Forelimb muscle (tissue), 1 donor: ENCODE measurements around the gene OR7G3. TPM values are rescaled to one million over a fixed set of nuclear protein-coding genes. Genes with fewer than 3 reads are reported as not detected.
A peak's percentile ranks its signal among the peaks of the same experiment; 100 is the strongest.

Experiments used
- DNase-seq: peaks from one replicate; pipeline ENCODE4 v3.0.0-alpha.2; 2013; ENCODE audit warnings: low read depth
- polyA plus RNA-seq: library from polyadenylated mRNA; unstranded; fragments of 120-200 nt; gene quantifications from one replicate; pipeline ENCODE4 v1.2.1, GENCODE V29; 2013; ENCODE audit not compliant: insufficient read length

OR7G3 gene
- not detected for polyA plus RNA-seq

DNA sequence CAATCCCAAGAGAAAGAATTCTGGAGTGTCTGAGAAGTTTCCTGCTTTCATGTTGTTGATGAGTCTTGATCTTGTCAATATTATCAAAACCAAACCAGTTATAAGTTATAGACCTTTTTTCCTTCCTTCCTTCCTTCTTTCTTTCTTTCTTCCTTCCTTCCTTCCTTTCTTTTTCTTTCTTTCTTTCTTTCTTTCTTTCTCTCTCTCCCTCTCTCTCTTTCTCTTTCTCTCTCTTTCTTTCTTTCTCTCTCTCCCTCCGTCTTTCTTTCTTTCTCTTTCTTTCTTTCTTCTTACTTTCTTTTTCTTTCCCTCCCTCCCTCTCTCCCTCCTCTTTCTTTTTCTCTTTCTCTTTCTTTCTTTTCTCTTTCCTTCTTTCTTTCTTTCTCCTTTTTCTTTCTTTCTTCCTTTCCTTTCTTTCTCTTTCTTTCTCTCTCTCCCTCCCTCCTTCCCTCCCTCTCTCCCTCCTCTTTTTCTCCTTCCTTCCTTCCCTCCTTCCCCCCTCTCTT is at the start of gene OR7G3:
OR7G3 (minus strand) TSS at position 51 of the 506 bp plus-strand sequence; CDS start at position 51, 0 bp downstream.
- no peak for DNase-seq

DNA sequence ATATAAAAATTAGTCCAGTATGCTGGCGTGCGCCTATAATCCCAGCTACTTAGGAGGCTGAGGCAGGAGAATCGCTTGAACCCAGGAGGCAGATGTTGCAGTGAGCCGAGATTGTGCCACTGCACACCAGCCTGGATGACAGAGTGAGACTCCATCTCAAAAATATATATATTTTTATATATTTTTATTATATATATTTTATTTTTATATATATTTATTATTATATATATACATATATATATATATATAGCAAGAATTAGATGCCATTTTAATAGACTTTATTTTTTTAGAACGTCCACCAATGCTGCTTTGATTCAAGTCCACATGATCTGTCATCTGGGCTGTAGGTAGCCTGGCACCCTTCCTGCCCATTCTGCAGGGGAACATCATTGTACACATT is 48.6 kb upstream of the OR7G3 start:
- no peak for DNase-seq

- DNase-seq = no peak
Observed at GRCh38 chr19:9171393-9171991, 44.7 kb upstream of the OR7G3 start.

GRCh38 chr19:9166846-9167245 is 40.1 kb upstream of the OR7G3 start:
- DNase-seq = no peak

DNA sequence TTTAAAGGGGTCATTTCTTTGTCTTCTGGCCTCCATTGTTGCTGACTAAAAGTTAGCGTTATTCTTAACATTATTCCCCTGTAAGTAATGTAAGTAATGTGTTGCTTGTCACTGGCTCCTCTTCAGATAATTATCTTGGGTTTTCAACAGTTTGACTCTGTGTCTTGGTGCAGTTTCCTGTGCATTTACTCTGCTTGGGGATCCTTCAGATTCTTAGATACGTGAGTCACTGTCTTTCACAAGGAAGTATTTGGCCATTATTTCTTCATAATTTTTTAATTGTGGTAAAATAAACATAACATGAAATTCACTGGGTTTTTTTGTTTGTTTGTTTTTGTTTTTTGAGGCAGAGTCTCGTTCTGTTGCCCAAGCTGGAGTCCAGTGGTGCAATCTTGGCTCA is 38.5 kb upstream of the OR7G3 start:
- no peak for DNase-seq

- DNase-seq = no peak
Observed at GRCh38 chr19:9161427-9161826, 34.7 kb upstream of the OR7G3 start.

- no peak for DNase-seq
Observed at GRCh38 chr19:9159891-9160290, 33.1 kb upstream of the OR7G3 start.

- DNase-seq = no peak
Observed at GRCh38 chr19:9156304-9156703, 29.6 kb upstream of the OR7G3 start.

- no peak for DNase-seq
Observed at GRCh38 chr19:9155591-9155990, 28.8 kb upstream of the OR7G3 start.

- no peak for DNase-seq
Observed at GRCh38 chr19:9151367-9151766, 24.6 kb upstream of the OR7G3 start.

- no peak for DNase-seq
Observed at GRCh38 chr19:9150650-9151049, 23.9 kb upstream of the OR7G3 start.

GRCh38 chr19:9149997-9150396 is 23.2 kb upstream of the OR7G3 start:
- no peak for DNase-seq

DNA sequence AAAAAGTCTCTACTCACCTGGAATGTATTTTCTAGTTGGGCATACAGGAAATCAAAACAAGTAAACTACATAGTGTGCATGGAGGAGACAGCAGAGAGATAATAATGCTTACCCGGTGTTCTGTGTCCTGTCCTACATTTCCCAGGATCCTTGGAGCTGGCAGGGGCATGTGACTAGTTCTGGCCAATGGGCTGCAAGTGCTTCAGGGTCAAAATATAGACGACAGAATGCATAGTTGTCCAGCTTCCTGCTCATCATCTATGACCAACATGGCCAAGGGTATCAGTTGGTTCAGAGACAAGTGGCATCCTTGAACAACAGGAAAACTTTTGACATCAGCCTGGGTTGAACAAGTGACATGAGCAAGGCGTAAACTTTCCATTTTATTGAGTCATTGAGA is 21.9 kb upstream of the OR7G3 start:
- no peak for DNase-seq

- DNase-seq = no peak
Observed at GRCh38 chr19:9146882-9147281, 20.1 kb upstream of the OR7G3 start.

- no peak for DNase-seq
Observed at GRCh38 chr19:9144920-9145319, 18.2 kb upstream of the OR7G3 start.

- DNase-seq = peak; percentile 91
Observed at GRCh38 chr19:9140159-9140874, 13.6 kb upstream of the OR7G3 start, which contains the start of gene ZNF317. ZNF317 (plus strand) TSS chr19:9140397; CDS start chr19:9156017, 15,620 bp downstream.

DNA sequence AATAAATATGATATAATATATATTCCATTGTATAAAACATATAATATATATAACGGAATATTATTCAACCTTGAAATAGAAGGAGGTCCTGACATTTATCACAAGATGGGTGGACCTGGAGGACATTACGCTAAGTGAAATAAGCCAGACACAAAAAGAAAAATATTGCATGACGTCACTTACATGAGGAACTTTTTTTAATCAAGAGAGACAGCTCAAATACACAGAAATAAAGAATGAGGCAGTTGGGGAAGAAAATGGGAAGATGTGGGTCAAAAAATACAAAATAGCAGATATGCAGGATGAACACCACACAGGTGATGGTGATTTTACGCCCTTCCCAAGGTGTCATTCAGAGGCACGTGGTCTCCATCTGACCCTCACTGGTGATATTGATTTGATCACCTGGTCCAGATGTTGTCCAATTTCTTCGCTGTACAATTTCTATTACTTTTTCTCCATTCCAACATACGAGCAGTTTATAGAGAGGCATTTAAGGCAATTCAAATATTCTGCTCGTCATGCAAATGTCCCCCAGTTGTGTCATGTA is 12.9 kb upstream of the OR7G3 start:
- DNase-seq = no peak

DNA sequence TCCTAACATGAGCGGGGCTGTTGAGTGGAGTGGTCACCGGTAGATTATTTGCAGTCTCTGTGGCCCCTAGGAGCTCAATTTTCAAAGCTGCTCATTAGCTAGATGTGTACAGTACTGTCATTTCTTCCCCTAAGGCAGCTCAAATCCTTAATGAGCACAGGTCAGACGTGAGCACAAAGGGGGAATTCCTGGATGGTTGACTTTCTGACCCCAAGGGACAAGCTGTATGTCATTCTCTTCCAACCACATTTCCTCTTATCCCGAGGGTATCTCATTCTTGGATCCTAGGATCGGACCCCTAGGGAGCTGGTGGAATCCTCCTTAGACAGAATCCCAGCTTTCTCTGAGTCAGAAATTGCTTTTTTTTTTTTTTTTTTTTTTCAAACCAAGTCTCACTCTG is 5.7 kb upstream of the OR7G3 start:
- DNase-seq = no peak

DNA sequence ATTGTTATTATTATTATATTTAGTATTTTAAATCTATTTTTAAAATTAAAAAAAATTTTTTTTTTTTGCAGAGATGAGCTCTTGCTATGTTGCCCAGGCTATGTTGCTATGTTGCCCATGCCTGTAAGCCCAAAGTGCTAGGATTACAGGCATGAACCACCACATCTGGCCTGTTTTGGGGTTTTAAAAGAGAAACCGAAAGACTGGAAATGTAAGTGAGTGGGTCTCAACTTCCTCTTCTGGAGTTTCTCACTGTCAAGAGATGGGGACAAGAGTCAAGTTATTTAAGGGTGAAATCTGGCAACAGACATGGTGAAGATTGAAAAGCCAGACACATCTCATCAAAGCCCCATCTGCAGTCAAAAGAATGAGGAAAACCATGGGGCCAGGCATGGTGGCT is 4.2 kb upstream of the OR7G3 start:
- DNase-seq = no peak

DNA sequence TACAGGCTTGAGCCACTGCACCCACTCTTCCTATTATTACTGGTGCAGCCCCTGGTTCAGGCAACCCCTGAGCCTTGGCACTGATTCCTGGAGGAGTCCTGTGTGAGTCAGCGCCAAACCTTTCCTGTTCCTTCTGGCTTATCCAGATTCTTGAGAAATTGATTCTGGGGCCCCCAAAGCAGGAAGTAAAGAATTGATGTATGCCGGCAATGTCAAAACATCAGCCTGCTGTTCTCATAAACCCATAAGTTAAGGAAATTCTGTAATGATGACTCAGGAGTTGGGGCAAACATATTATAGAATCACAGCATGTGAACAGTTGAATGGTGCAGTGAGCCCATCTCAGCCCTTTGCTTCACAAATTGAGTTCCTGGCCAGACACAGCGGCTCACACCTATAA is 1.4 kb upstream of the OR7G3 start:
- DNase-seq = no peak

- no peak for DNase-seq
Observed at GRCh38 chr19:9116547-9116946, 10.2 kb downstream of the OR7G3 start.

DNA sequence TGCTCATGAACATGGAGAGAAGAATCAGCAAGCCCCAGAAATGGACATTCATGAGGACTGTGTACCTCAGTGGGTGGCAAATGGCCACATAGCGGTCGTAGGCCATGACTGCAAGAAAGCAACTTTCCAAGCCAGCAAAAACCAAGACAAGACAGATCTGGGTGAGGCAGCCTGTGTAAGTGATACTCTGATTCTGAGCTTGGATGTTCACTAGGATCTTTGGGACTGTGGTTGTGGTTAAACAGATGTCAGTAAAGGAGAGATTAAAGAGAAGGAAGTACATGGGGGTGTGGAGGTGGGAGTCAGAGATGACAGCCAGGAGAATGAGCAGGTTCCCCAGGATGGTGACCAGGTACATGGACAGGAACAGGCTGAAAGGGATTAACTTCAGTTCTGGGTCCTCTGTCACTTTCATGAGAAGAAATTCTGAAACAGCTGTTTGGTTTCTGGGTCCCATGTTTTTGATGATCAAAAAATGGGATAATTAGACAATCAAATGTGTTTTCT is 11.4 kb downstream of the OR7G3 start, which contains the start of gene OR7G1:
OR7G1 (minus strand) TSS at position 457 of the 507 bp plus-strand sequence; CDS start at position 457, 0 bp downstream.
- DNase-seq = no peak

GRCh38 chr19:9109959-9110358 is 16.8 kb downstream of the OR7G3 start:
- no peak for DNase-seq
